Loucy (cell line): ENCODE measurements around the gene BCAR3.

Experiments
- H2AFZ ChIP-seq: fragments of 200-600 bp; sonication (generic); 2 replicates; pipeline ENCODE4 v1.6.0; 2016; ENCODE audit warnings: antibody characterized with exemption, mild to moderate bottlenecking, low read length, moderate library complexity
- H3F3A ChIP-seq: fragments of 200-600 bp; 2 replicates; pipeline ENCODE4 v1.6.0; 2016; ENCODE audit warnings: antibody characterized with exemption, low read depth, mild to moderate bottlenecking
- H3K27me3 ChIP-seq: fragments of 200-600 bp; sonication (generic); 2 replicates; pipeline ENCODE4 v1.6.1; 2014; ENCODE audit warnings: low read length, mild to moderate bottlenecking; ENCODE audit not compliant: insufficient read depth, poor library complexity, severe bottlenecking
- H3K36me3 ChIP-seq: fragments of 200-600 bp; sonication (generic); 2 replicates; pipeline ENCODE4 v1.6.1; 2016; ENCODE audit warnings: low read length; ENCODE audit not compliant: insufficient read depth
- H3K4me1 ChIP-seq: fragments of 200-600 bp; sonication (generic); 2 replicates; pipeline ENCODE4 v1.5.1; 2014; ENCODE audit warnings: low read length, mild to moderate bottlenecking; ENCODE audit not compliant: insufficient read depth, poor library complexity, severe bottlenecking
- H3K4me2 ChIP-seq: fragments of 200-600 bp; sonication (generic); 2 replicates; pipeline ENCODE4 v1.6.0; 2014; ENCODE audit warnings: antibody characterized with exemption, low read length, low read depth, mild to moderate bottlenecking; ENCODE audit not compliant: poor library complexity, severe bottlenecking
- H3K4me3 ChIP-seq: fragments of 200-600 bp; sonication (generic); 2 replicates; pipeline ENCODE4 v1.5.1; 2014; ENCODE audit warnings: low read length, mild to moderate bottlenecking, mixed read lengths; ENCODE audit not compliant: poor library complexity, severe bottlenecking
- H3K79me2 ChIP-seq: fragments of 200-600 bp; sonication (generic); 2 replicates; pipeline ENCODE4 v1.6.1; 2014; ENCODE audit warnings: low read length; ENCODE audit not compliant: insufficient read depth
- H3K9ac ChIP-seq: fragments of 200-600 bp; sonication (generic); 2 replicates; pipeline ENCODE4 v1.6.0; 2014; ENCODE audit warnings: mild to moderate bottlenecking, low read depth, low read length, moderate library complexity; ENCODE audit not compliant: poor library complexity, severe bottlenecking
- H3K9me2 ChIP-seq: fragments of 200-600 bp; sonication (generic); replicated peaks from 2 replicates; pipeline ENCODE4 v1.6.1; 2016; ENCODE audit warnings: low read depth, low read length, mixed read lengths
- H3K9me3 ChIP-seq: fragments of 200-600 bp; sonication (generic); 2 replicates; pipeline ENCODE4 v1.6.1; 2014; ENCODE audit warnings: mild to moderate bottlenecking, antibody characterized with exemption, low read length, low read depth; ENCODE audit not compliant: insufficient read depth
- H4K20me1 ChIP-seq: fragments of 200-600 bp; sonication (generic); 2 replicates; pipeline ENCODE4 v1.6.0; 2014; ENCODE audit warnings: antibody characterized with exemption, low read length, mild to moderate bottlenecking; ENCODE audit not compliant: insufficient read depth, poor library complexity, severe bottlenecking
- CTCF ChIP-seq: fragments of 200-600 bp; sonication (generic); conservative IDR thresholded peaks from 2 replicates; pipeline ENCODE4 v1.5.1; 2014; ENCODE audit warnings: mild to moderate bottlenecking, antibody characterized with exemption, low read length
- EZH2phosphoT487 ChIP-seq: fragments of 200-600 bp; IDR thresholded peaks from 2 replicates; pipeline ENCODE4 v1.6.1; 2018; ENCODE audit warnings: antibody characterized with exemption, mild to moderate bottlenecking, moderate library complexity, borderline replicate concordance

Gene BCAR3

GRCh38 chr1:93640656-93641440 is 40.8 kb downstream of the BCAR3 start:
- Histone ChIP-seq H4K20me1 (no peaks in the 10 kb centered on the region), H3K9ac (no peak overlapping the region), H3K27me3 (no peaks in the 10 kb centered on the region), H3K79me2 (no peaks in the 10 kb centered on the region), H3K4me1 (peaks cover 15% of the 10 kb centered on the region), H3K9me2 (no peaks in the 10 kb centered on the region), H3K9me3 (no peaks in the 10 kb centered on the region), H2AFZ (no peak overlapping the region), H3F3A (no peaks in the 10 kb centered on the region), H3K4me2 (no peak overlapping the region), H3K4me3 (no peak overlapping the region), H3K36me3 (no peaks in the 10 kb centered on the region)
- TF ChIP-seq CTCF: no peak
- no peak for TF ChIP-seq EZH2phosphoT487

GRCh38 chr1:93638981-93639380 is 42.7 kb downstream of the BCAR3 start:
- no peaks in the 10 kb centered on the region for H3K9me2 ChIP-seq
- no peak overlapping the region for H3K4me3 ChIP-seq
- no peak for TF ChIP-seq EZH2phosphoT487
- TF ChIP-seq CTCF: no peak
- no peak overlapping the region for H3K4me2 ChIP-seq
- peaks cover 5% of the 10 kb centered on the region for H3K4me1 ChIP-seq
- no peaks in the 10 kb centered on the region for H3K36me3 ChIP-seq
- no peaks in the 10 kb centered on the region for H3F3A ChIP-seq
- no peaks in the 10 kb centered on the region for H3K79me2 ChIP-seq
- H2AFZ ChIP-seq: no peak overlapping the region
- no peaks in the 10 kb centered on the region for H3K27me3 ChIP-seq
- H4K20me1 ChIP-seq: no peaks in the 10 kb centered on the region
- no peaks in the 10 kb centered on the region for H3K9me3 ChIP-seq
- no peak overlapping the region for H3K9ac ChIP-seq

GRCh38 chr1:93638307-93638847 is 43.3 kb downstream of the BCAR3 start:
- H2AFZ ChIP-seq: no peak overlapping the region
- no peak for TF ChIP-seq CTCF
- TF ChIP-seq EZH2phosphoT487: no peak
- H3K9me3 ChIP-seq: no peaks in the 10 kb centered on the region
- H3K79me2 ChIP-seq: no peaks in the 10 kb centered on the region
- no peak overlapping the region for H3K4me3 ChIP-seq
- H3K4me1 ChIP-seq: no peaks in the 10 kb centered on the region
- H3K9me2 ChIP-seq: no peaks in the 10 kb centered on the region
- H3K9ac ChIP-seq: no peak overlapping the region
- H3F3A ChIP-seq: no peaks in the 10 kb centered on the region
- H4K20me1 ChIP-seq: no peaks in the 10 kb centered on the region
- H3K27me3 ChIP-seq: no peaks in the 10 kb centered on the region
- H3K4me2 ChIP-seq: no peak overlapping the region
- H3K36me3 ChIP-seq: no peaks in the 10 kb centered on the region
